HG02973 (cell line): ENCODE results near the gene CEP162.
"Not testable (repeated sequence)": the region's sequence is repeated elsewhere in the genome, so short reads cannot be mapped to it uniquely, and the experiment has no call there.

ENCODE experiments used
- ATAC-seq: cut with Tn5 transposase; IDR thresholded peaks from one replicate; pipeline ENCODE4 v1.9.1; 2021; ENCODE audit warnings: moderate library complexity; ENCODE audit not compliant: unreplicated experiment

CEP162 gene

GRCh38 chr6:84089081-84089480 lies 138.4 kb downstream of the CEP162 start:
- ATAC-seq = no peak

DNA sequence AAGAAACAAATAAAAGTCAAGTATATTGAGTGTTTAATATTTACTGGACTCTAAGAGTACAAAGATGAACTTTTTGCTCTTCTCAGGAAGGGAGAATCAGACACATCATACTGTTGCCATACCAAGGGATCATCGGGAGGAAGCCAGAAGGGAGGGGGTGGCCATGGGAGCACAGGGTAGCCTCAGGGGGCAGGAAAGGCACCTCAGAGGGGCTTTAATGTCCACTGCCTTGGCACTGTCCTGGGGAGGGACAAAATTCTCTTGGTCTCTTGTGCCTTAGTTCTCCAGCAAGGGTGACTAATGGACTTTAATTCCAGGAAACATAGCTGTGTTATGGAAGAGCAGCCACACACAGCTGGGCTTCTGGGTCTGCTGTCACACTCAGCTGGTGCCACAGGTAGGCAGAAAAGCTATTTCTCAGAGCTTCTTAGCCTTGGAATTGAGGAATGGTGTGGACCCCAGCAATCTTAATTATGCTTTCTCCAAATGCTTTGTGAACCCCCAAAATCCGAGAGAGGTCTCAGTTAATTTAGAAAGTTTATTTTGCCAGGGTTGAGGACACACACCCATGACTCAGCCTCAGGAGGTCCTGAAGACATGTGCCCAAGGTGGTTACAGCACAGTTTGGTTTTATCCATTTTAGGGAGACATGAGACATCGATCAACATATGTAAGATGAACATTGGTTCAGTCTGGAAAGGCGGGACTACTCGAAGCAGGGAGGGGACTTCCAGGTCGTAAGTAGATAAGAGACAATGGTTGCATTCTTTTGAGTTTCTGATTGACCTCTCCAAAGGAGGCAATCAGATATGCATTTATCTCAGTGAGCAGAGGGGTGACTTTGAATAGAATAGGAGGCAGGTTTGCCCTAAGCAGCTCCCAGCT lies 140.7 kb downstream of the CEP162 start:
- ATAC-seq = no peak

GRCh38 chr6:84086056-84086455 lies 141.4 kb downstream of the CEP162 start:
- no peak for ATAC-seq

- ATAC-seq = not testable (repeated sequence)
These were observed 142.7 kb downstream of the CEP162 start for GRCh38 chr6:84084705-84085104.

GRCh38 chr6:84082689-84083265 lies 144.7 kb downstream of the CEP162 start:
- ATAC-seq = no peak

DNA sequence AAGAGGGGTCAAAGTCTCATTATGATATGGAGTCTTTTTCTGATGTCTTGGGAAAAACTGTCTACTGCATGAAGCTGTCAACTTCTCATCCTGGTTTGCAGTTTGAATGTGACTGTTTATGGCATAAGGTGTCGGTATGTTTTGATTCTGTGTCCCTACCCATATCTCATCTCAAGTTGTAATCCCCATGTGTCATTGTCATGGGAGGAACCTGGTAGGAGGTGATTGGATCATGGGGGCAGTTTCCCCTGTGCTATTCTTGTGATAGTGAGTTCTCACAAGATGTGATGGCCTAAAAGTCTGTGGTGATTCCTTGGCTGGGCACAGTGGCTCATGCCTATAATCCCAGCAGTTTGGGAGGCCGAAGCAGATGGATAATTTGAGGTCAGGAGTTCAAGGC lies 146.2 kb downstream of the CEP162 start:
- no peak for ATAC-seq

DNA sequence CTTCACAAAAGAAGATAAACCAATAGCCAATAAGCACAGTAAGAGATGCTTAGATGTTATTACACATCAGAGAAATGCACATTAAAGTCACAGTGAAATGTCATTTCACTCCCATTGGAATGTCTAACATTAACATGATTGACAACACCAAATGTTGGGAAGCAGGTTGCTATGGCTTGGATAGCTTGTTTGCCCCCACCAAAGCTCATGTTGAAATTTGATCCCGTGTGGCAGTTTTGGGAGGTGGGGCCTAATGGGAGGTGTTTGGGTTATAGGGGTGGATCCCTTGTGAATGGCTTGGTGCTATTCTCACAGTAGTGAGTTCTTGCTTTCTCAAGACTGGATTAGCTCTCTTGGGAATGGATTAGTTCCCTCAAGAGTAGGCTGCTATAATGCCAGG lies 149.1 kb downstream of the CEP162 start:
- ATAC-seq = no peak

- no peak for ATAC-seq
These were observed 149.8 kb downstream of the CEP162 start for GRCh38 chr6:84077645-84078044.

DNA sequence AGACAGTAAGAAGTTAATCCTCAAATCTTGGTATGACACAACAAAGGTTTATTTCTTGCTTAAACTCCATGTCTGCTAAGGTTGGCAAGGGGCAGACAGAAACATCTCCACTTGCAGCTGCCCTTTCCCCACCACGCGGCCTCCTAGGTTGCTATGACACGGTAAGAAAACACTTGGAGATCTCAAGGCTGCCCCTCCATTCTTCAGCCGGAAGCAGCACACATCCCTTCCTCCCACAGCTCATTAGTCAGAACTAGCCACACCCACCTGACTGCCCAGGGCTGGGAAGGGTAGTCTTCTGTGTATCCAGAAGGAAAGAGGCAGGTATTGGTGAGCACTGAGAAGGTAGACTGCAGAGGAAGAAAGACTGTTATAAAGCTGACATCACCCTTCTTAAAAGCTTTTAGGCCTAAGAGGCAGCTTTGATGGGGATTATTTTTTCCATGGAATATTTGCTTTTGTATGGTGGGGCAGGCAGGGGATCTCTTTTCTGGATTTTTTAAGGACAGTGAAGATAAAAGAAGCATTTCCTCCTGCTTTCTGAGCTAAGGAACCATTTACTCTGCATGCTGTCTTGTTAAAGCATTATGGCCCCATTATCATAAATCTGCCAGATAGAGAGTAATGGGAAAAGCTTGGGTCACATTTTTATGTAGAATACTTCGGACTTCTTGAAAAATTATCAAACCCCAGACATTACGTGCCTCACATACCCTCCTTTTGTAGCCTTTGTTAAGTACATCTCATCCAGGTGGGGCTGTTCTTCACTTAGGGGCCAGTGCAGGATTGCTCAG lies 152.3 kb downstream of the CEP162 start:
- no peak for ATAC-seq
